Astrocyte (in vitro differentiated cells and primary cell): ENCODE data around the gene CKS1B. TPM values are rescaled to one million over a fixed set of nuclear protein-coding genes. Genes with fewer than 3 reads are reported as not detected.

ENCODE experiments used
- DNase-seq: peaks from one replicate; pipeline ENCODE4 v3.0.0-alpha.2; 2010; ENCODE audit warnings: low read depth
- FAIRE-seq: peaks from 2 replicates; lab custom pipeline; 2011; peaks lifted over from hg19 to GRCh38; lab: Jason Lieb, UNC
- H2AFZ ChIP-seq: 2 replicates; pipeline ENCODE4 v1.6.0; 2012; ENCODE audit warnings: low read depth, low read length, inconsistent platforms
- H3K27ac ChIP-seq: 2 replicates; pipeline ENCODE4 v1.5.1; 2011; ENCODE audit warnings: low read depth, low read length, inconsistent platforms
- H3K27me3 ChIP-seq: 2 replicates; pipeline ENCODE4 v1.6.0; 2011; ENCODE audit warnings: low read length, inconsistent platforms; ENCODE audit not compliant: insufficient read depth
- H3K36me3 ChIP-seq: 2 replicates; pipeline ENCODE4 v1.5.1; 2011; ENCODE audit warnings: low read length, inconsistent platforms; ENCODE audit not compliant: insufficient read depth
- H3K4me1 ChIP-seq: 2 replicates; pipeline ENCODE4 v1.5.1; 2011; ENCODE audit warnings: low read length, inconsistent platforms; ENCODE audit not compliant: insufficient read depth
- H3K4me2 ChIP-seq: 2 replicates; pipeline ENCODE4 v1.6.0; 2012; ENCODE audit warnings: low read length, inconsistent platforms
- H3K4me3 ChIP-seq: 2 replicates; pipeline ENCODE4 v1.5.1; 2011; ENCODE audit warnings: low read depth, mild to moderate bottlenecking, low read length, inconsistent platforms; ENCODE audit not compliant: insufficient read depth
- H3K79me2 ChIP-seq: 2 replicates; pipeline ENCODE4 v1.6.0; 2012; ENCODE audit warnings: mild to moderate bottlenecking, low read length, inconsistent platforms; ENCODE audit not compliant: insufficient read depth
- H3K9ac ChIP-seq: 2 replicates; pipeline ENCODE4 v1.6.0; 2012; ENCODE audit warnings: mild to moderate bottlenecking, low read length, inconsistent platforms
- H3K9me3 ChIP-seq: 2 replicates; pipeline ENCODE4 v1.5.1; 2012; ENCODE audit warnings: low read depth, mild to moderate bottlenecking, low read length, inconsistent platforms; ENCODE audit not compliant: insufficient read depth
- H4K20me1 ChIP-seq: 2 replicates; pipeline ENCODE4 v1.6.0; 2012; ENCODE audit warnings: low read length, inconsistent platforms; ENCODE audit not compliant: insufficient read depth
- H3K27ac Mint-ChIP-seq: one replicate; pipeline ENCODE4 v1.8.0; 2021; ENCODE audit warnings: mild to moderate bottlenecking, mixed read lengths; ENCODE audit not compliant: unreplicated experiment
- H3K27me3 Mint-ChIP-seq: one replicate; pipeline ENCODE4 v1.8.0; 2021; ENCODE audit warnings: low read depth, mixed read lengths; ENCODE audit not compliant: unreplicated experiment
- H3K36me3 Mint-ChIP-seq: one replicate; pipeline ENCODE4 v1.8.0; 2021; ENCODE audit warnings: low read depth, mixed read lengths; ENCODE audit not compliant: unreplicated experiment
- H3K4me1 Mint-ChIP-seq: one replicate; pipeline ENCODE4 v1.8.0; 2021; ENCODE audit warnings: low read depth, mixed read lengths; ENCODE audit not compliant: unreplicated experiment
- H3K4me3 Mint-ChIP-seq: one replicate; pipeline ENCODE4 v1.8.0; 2021; ENCODE audit warnings: mild to moderate bottlenecking, moderate library complexity, mixed read lengths; ENCODE audit not compliant: unreplicated experiment
- H3K9me3 Mint-ChIP-seq: one replicate; pipeline ENCODE4 v1.8.0; 2021; ENCODE audit warnings: mild to moderate bottlenecking, mixed read lengths; ENCODE audit not compliant: unreplicated experiment
- EZH2 ChIP-seq: IDR thresholded peaks from 2 replicates; pipeline ENCODE4 v1.6.1; 2012; ENCODE audit warnings: mild to moderate bottlenecking, low read length, inconsistent platforms; ENCODE audit not compliant: insufficient read depth
- total RNA-seq: library from RNA; stranded (reverse); gene quantifications from 2 replicates; pipeline ENCODE4 v1.2.1, GENCODE V29; 2021
- TF ChIP-seq, protein P1 (sequence below): IDR thresholded peaks from 2 replicates; pipeline ENCODE4 v1.5.1; 2011; ENCODE audit warnings: low read depth, mild to moderate bottlenecking, inconsistent platforms, low read length, moderate library complexity; ENCODE audit not compliant: insufficient read depth

CKS1B gene
- total RNA-seq, 1 donor from 2014 or later: 37.9 TPM

DNA sequence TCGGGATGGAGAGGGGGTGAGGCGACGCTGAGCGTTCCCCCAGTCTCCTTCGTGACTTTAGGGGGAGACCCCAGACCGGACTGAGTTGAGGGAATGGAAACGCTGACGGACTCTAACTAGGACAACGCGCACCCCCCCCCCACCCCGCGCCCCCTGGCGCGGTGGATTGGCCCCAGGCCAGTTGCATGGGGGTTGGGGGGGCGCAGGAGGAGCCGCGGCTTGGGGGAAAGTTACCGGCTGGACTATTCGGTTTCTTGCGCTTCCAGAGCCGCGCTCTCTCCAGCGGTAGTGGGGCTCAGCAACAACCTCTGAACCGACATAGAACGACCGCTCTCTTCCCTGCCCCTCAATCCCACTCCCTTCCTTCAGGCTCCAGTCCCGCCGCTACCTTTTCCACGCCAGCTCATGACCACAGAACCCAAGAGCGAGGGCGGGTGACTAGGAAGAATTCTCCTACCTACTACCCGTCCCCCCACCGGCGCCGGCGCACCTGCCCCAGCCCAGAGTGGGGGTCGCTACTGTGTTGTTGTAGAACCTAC is 28.8 kb downstream of the CKS1B start:
- Histone ChIP-seq H3K4me2 (peak overlapping the region; percentile 93), H4K20me1 (peaks cover 25% of the 10 kb centered on the region), H3K36me3 (no peaks in the 10 kb centered on the region), H3K27me3 (no peaks in the 10 kb centered on the region), H3K4me1 (peaks cover 29% of the 10 kb centered on the region), H3K79me2 (peaks cover 45% of the 10 kb centered on the region), H3K27ac (peak overlapping the region; percentile 55), H2AFZ (peak overlapping the region; percentile 37), H3K4me3 (peak overlapping the region; percentile 81), H3K9ac (peak overlapping the region; percentile 86), H3K9me3 (no peaks in the 10 kb centered on the region)
- no peaks in the 10 kb centered on the region for H3K27me3 Mint-ChIP-seq
- H3K4me1 Mint-ChIP-seq: peaks cover 17% of the 10 kb centered on the region
- peaks cover 3% of the 10 kb centered on the region for H3K36me3 Mint-ChIP-seq
- peak overlapping the region; percentile 93 for H3K27ac Mint-ChIP-seq
- no peaks in the 10 kb centered on the region for H3K9me3 Mint-ChIP-seq
- TF ChIP-seq, protein P1, sequence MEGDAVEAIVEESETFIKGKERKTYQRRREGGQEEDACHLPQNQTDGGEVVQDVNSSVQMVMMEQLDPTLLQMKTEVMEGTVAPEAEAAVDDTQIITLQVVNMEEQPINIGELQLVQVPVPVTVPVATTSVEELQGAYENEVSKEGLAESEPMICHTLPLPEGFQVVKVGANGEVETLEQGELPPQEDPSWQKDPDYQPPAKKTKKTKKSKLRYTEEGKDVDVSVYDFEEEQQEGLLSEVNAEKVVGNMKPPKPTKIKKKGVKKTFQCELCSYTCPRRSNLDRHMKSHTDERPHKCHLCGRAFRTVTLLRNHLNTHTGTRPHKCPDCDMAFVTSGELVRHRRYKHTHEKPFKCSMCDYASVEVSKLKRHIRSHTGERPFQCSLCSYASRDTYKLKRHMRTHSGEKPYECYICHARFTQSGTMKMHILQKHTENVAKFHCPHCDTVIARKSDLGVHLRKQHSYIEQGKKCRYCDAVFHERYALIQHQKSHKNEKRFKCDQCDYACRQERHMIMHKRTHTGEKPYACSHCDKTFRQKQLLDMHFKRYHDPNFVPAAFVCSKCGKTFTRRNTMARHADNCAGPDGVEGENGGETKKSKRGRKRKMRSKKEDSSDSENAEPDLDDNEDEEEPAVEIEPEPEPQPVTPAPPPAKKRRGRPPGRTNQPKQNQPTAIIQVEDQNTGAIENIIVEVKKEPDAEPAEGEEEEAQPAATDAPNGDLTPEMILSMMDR: no peak
- TF ChIP-seq EZH2: no peak
- FAIRE-seq (no peak), DNase-seq (no peak)
- peak overlapping the region; percentile 97 for H3K4me3 Mint-ChIP-seq

DNA sequence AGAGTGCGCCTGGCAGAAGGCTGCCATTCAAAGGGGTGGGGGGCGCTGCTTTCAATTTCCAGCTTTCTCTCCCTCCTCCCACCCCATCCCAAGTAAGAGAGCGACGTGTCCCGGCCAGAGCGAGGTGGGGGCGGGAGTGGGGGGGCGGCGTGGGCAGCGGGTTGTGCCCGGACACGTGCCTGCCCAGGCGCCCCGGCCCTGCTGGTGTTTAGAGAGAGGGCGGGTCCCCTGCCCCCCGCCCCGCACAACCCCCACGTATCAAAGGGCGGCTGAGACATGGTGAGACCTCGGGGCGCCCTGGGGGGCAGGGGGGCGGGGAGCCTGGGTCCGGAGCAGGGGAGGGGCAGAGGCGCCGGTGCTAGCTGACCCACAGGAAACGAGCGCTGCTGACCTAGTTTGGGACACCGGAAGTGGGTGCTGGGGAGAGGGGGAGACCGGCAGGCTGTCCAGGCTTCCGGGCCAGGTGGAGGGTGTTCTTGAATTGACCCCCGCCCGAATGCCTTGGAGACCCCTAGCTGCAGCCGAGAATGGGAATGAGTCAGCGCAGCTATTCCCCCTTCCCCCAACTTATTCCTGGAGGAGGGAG is 29.4 kb downstream of the CKS1B start:
- Mint-ChIP-seq H3K36me3 (peaks cover 3% of the 10 kb centered on the region), H3K27ac (peak overlapping the region; percentile 95), H3K4me3 (peak overlapping the region; percentile 97), H3K9me3 (no peaks in the 10 kb centered on the region), H3K4me1 (peaks cover 15% of the 10 kb centered on the region), H3K27me3 (no peaks in the 10 kb centered on the region)
- Histone ChIP-seq H3K36me3 (no peaks in the 10 kb centered on the region), H2AFZ (peak overlapping the region; percentile 67), H3K27me3 (no peaks in the 10 kb centered on the region), H3K9ac (peak overlapping the region; percentile 86), H3K4me3 (peak overlapping the region; percentile 81), H3K4me2 (peak overlapping the region; percentile 93), H3K27ac (peak overlapping the region; percentile 18), H3K9me3 (no peaks in the 10 kb centered on the region), H4K20me1 (peaks cover 31% of the 10 kb centered on the region), H3K4me1 (peaks cover 29% of the 10 kb centered on the region), H3K79me2 (peaks cover 48% of the 10 kb centered on the region)
- DNase-seq (peak; percentile 38), FAIRE-seq (no peak)
- TF ChIP-seq, protein P1: no peak
- TF ChIP-seq EZH2: no peak
